Neural cell (in vitro differentiated cells): ENCODE results near the gene TICRR.

Experiments
- POLR2AphosphoS5 ChIP-seq: IDR thresholded peaks from 2 replicates; pipeline ENCODE4 v1.6.1; 2012
- TF ChIP-seq, protein P1 (sequence below): fragments of 450-650 bp; IDR thresholded peaks from 2 replicates; pipeline ENCODE4 v1.5.1; 2014; ENCODE audit warnings: antibody characterized with exemption, mild to moderate bottlenecking, moderate library complexity; ENCODE audit not compliant: poor library complexity, severe bottlenecking

DNA sequence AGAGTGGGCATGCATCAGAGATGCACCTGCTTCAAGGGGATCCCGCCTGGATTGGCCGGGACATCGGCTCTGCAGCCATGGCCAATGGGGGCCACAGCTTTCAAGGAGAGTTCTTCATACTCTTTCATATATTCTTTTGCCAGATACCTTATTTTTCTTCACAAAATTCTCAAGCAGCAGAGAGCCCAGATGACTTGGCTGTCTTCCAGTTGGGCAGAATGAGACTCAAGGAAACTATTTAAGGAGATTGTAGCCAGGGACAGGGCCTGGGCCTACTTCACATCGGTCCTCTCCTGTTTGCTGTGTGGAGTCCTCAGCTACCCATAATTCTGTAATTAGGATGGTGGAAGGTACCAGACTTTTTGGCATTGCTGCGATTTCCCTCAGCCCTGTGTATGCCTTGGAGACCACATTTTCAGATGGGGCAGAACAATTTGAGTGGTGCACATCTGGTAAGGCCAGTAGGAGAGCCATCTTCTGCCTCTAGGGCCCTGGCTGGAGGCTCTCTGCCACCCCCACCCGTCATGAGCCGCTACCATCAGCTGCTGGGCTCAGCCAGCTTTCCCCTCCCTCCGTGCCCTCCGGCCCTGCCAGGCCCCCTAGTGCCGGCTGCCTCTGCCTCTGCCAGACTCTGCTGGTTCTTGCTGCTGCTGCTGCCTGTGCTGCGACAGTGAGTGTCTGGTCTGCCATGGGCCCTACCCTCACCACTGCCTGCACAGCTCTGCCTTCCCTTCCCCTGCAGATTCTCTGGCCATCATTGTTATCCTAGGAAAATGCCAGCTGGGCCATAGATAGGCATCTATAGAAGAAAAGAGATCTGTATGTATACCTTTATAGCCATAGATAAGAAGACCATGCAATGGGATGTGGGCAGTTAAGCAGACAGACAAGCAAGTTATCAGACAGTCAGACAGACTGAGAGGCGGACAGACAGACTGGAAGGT lies 97.2 kb downstream of the TICRR start:
- TF ChIP-seq, protein P1, sequence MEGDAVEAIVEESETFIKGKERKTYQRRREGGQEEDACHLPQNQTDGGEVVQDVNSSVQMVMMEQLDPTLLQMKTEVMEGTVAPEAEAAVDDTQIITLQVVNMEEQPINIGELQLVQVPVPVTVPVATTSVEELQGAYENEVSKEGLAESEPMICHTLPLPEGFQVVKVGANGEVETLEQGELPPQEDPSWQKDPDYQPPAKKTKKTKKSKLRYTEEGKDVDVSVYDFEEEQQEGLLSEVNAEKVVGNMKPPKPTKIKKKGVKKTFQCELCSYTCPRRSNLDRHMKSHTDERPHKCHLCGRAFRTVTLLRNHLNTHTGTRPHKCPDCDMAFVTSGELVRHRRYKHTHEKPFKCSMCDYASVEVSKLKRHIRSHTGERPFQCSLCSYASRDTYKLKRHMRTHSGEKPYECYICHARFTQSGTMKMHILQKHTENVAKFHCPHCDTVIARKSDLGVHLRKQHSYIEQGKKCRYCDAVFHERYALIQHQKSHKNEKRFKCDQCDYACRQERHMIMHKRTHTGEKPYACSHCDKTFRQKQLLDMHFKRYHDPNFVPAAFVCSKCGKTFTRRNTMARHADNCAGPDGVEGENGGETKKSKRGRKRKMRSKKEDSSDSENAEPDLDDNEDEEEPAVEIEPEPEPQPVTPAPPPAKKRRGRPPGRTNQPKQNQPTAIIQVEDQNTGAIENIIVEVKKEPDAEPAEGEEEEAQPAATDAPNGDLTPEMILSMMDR: no peak
- TF ChIP-seq POLR2AphosphoS5: no peak
